HG03196 (cell line): ENCODE results near the gene ADSS1.

ENCODE experiments used
- ATAC-seq: cut with Tn5 transposase; IDR thresholded peaks from one replicate; pipeline ENCODE4 v1.9.1; 2021; ENCODE audit not compliant: unreplicated experiment

The ADSS1 gene

DNA sequence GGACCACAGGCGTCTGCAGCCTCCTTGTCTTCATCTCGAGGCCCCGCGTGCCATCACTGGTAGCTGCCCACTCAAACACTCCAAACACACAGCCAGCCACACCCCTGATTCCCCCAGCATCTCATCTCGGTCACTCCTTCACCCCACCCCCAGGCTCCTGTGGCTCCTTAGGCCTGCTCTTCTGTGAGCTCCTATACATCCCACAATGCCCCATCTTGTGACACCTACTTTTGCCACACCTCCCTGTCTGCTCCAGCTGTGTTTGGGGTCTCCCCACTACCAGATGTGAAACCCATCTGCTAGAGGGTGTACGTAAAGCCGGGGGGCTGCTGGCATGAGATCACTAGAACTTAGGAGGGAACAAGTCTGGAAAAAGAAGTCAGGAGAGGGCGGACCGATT, 67.4 kb downstream of the ADSS1 start:
- ATAC-seq: no peak

DNA sequence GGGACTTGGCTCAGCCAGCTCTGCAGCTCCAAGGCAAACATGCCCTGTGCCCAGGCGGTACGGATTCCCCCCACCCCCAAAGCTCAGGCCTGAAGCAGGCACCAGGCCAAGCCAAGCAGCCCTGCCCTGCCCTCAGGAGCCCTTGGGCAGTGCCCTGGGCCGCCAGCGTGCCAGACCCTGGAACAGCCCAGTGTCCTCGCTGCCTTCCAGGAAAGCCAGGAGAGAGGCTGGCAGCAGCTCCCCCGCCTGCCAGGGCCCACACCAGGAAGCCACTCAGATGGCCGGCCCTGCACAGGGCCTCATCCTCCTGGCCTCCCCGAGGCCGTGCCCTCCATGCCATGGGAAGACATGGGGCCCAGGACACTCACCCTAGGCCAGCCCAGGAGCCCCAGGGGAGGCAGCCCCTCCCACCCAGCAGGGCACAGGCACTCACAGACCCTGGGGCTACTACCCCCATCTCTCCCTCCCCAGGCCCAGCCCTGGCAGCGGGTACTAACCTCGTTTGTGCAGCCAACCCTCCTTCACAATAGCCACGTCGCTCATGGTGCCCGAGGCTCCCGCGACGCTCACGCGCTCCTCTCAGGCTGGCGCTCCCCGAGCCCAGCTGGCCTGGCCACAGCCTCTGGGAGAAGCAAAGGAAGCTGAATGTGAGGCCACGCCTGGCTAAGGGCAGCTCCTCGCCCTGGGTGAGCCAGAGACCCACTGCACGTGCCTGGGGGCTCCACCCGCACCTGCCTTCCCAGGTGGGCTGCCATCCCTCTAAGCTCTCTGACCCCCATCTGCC, 68.3 kb downstream of the ADSS1 start:
- ATAC-seq: no peak

DNA sequence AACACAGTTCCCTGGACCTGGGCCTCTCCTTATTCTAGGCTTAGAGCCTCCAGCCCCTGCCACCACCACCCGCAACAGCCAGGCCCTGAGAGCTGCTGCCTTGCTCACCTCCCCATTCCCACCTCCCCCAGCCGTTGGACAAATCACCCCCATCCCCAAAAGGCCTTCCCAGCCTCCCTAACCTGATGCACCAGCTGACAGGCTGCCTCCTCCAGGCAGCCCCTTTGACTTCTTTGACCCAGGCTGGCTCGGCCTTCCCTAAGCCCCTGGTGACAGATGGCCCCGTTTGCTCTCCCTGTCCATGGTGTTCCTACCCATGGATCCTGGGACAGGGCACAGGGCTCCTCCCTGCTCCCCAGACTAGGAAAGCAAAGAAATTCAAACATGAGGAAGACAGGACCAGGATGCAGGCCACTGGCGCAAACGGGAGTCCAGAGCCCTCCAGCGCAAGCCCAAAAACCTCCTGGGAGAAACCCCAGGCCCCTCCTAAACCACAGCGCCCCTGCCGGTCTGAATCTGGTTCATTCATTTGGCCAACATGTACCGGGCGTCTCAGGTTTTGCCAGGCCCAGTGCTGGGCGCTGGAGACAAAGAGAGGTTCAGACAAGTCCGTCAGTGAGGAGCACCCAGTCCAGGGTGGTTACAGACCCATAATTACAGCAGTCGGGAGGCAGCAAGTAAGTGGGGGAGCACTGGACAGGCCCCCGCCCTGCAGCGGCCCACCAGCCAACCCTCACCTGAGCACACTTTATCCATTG, 69.1 kb downstream of the ADSS1 start:
- ATAC-seq: no peak

DNA sequence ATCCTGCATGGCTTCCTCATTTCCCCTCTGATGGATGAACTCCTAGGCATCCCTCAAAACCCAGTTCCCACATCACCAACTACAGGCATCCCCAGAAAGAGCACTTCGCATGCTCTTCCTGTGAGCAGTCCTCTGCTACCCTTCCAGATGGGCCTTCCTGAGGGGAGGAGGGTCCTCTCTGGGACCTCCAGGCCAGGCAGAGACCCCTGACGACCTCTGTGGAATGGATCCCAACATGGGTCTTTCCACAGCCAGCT, 69.6 kb downstream of the ADSS1 start:
- ATAC-seq: no peak

DNA sequence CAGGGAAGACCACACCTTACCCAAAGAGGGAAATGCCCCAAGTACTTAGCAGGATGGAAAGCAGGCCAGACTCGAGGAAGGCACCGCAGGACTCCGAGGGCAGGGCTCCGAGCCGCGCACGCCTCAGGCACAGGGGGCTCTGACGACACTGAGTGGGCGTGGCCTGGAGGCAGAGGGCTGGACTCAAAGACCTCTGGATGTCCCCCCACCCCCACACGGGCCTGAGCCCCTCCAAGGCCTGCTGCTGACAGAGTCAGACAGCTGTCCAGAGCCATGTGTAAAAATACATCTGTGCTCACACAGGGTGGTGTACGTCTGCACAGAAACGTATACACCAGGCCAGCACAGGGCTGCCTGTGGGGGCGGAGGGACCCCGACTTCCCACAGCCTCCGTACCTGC, 70.1 kb downstream of the ADSS1 start:
- ATAC-seq: no peak

DNA sequence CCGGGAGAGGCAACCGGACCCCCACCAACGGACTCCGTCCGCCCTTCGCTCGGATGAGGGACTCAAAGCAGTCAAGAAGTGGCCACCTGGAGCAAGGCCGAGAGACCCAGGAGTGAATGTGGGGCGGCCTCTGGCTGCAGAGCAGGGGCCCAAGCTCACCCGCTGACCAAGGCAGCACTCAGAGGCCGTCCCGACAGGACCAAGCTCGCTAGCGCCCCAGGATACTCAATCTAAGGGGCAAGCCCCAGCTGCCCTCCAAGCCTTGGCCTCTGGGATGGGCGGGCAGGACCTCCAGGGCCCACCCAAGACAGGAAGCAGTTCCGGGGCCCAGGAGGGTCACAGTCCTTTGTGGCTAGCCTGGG, 70.6 kb downstream of the ADSS1 start:
- ATAC-seq: no peak

DNA sequence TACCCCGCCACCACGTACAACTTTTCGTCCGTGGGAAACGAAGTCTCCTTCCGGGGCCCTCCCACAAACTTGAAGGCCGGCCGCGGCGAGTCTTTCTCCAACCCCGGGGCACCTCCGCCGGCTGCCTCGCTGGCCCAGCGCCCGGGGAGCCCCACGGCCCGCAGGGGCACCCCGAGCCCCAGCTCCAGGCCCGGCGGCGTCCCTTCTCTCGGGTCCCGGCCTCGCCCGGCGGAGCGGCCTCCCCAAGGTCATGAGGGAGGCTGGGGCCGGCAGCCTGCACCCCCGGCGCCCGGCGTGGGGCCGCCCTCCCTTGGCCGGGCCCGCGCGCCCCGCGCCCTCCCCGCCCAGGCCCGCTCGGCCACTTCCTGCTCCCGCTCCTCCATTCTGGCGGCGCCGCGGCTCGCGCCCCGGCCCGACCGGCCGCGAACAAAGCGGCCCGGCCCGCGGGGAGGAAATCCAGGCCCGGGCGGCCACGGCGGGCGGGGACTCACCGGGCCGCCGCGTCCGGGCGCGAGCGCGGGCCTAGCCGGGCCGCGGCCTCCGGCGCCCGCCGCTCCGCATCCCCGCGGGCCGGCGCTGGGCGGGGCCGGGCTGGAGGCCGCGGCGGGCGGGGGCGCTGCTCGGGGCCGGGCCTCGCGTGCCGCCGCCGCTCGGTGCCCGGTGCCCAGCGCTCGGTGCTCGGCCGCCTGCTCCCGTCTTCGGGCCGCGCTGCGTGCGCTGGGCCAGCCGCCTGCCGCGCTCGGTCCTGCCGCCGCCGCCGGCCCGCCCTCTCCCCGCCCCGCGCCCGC, 71.2 kb downstream of the ADSS1 start, which contains the start of gene AKT1:
TSS of gene AKT1 (minus strand) at position 756 of the 788 bp plus-strand sequence. CDS start 3,105 bp downstream, outside the sequence.
- no peak for ATAC-seq

DNA sequence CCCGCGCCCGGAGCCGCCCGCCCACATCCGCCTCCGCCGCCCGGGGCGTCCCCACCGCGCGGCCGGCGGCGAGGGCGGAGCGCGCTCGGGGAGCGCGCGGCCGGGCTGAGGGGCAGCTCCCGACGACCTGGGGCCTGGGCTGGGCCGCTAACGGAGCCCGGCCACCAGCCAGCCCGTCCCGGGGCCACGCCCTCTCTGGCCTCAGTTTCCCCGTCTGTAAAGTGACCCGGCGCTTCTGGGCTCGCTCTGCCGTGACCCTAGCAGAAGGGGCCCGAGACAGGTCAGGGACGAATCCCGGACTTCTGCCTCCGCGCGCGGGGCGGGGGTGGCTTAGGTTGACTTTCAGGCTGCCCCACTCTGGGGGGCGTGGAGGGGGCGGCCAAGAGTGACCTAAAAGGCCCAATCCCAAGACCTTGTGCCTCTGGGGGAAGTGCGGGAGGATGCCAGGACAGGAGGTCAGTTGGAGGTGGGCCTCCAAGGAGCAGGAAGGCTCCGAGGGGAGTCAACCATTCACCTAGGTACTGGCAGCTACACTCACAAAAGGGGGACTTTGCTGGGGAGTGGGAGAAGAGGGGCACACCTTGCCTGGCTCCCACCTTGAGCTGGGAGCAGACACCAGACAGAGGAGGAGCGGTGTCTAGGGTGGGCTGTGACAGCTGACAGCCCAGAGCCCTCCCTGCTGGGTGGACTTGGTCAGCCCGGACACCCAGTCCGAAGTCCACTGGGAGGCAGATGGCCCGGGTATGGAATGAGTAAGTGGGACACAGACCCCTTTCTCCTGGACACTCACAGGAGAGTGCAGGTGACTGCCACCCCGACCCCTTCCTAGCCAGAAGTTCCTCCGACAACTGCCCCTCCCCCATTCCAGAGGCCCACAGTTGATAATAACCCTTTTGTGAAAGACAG, 72.0 kb downstream of the ADSS1 start:
- ATAC-seq: no peak

DNA sequence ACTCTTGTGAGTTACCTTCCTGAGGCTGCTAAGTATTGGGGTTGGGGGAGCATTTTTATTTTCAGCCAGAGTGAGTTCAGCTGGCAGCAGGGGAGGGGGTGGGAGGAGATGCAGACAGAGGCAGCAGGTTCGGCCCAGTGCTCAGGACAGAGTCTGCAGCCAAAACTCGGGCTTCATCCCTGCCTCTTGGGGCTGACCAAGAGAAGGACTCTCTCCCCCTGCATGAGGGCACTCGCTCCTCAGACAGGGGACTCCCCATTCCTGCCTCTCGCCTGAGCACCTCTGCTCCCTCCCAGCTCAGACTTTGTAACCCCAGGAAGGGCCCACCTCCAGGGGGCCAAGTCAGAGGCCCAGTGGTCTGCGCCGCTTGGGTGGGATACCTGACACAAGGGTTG, 72.7 kb downstream of the ADSS1 start:
- ATAC-seq: no peak
